Adrenal gland (tissue), 5 donors: Measurements from ENCODE around the gene SPEF1.

ENCODE experiments used
- POLR2A ChIP-seq, 2 donors: fragments of 450-650 bp; IDR thresholded peaks; one replicate each; pipeline ENCODE4 v1.6.1; 2017; ENCODE audit warnings: antibody characterized with exemption in 2 of 2, mild to moderate bottlenecking in 2 of 2, moderate library complexity in 1 of 2
- TF ChIP-seq, protein P1 (sequence below), 6 experiments: fragments of 450-650 bp in 4 of 6; fragments of 200-600 bp in 2 of 6; sonication (generic) in 1 of 6; IDR thresholded peaks; 1 replicate in 5 of 6; 2 replicates in 1 of 6; pipeline versions ENCODE4 v1.5.1 to v1.8.0; 2016 to 2021; ENCODE audit warnings: antibody characterized with exemption in 6 of 6, mild to moderate bottlenecking in 2 of 6, moderate library complexity in 1 of 6
- donor health status: DM: no; HTN: no; CAD: no.

DNA sequence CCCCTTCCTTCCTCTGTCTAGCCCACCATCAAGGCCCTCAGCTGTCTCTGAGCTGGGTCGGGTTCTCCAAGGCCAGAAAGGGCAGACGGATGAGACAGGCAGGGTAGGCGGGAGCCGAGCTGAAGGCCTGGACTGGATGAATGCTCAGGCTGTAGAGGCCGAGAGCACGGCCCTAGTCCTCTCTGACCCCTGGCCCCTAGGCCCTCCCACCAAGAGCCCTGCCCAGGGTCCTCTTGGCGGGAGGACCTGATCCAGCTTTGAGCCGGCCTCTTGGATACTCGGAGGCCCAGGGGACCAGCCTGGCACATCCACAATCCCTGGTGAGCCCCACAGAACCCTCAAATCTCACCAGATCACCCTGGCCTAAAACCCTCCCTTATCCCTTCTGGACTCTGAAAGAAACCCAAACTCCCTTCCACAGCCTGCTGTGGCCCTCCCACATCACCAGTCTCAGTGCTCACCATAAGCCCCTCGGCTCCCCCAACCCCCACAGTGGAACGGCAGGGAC, 21.9 kb downstream of the SPEF1 start:
- TF ChIP-seq, protein P1, sequence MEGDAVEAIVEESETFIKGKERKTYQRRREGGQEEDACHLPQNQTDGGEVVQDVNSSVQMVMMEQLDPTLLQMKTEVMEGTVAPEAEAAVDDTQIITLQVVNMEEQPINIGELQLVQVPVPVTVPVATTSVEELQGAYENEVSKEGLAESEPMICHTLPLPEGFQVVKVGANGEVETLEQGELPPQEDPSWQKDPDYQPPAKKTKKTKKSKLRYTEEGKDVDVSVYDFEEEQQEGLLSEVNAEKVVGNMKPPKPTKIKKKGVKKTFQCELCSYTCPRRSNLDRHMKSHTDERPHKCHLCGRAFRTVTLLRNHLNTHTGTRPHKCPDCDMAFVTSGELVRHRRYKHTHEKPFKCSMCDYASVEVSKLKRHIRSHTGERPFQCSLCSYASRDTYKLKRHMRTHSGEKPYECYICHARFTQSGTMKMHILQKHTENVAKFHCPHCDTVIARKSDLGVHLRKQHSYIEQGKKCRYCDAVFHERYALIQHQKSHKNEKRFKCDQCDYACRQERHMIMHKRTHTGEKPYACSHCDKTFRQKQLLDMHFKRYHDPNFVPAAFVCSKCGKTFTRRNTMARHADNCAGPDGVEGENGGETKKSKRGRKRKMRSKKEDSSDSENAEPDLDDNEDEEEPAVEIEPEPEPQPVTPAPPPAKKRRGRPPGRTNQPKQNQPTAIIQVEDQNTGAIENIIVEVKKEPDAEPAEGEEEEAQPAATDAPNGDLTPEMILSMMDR (IDR thresholded peaks at IDR 0.05) = no peak
- no peak for TF ChIP-seq POLR2A (IDR thresholded peaks at IDR 0.05)
